ENCODE data around the gene NTSR1.

DNA sequence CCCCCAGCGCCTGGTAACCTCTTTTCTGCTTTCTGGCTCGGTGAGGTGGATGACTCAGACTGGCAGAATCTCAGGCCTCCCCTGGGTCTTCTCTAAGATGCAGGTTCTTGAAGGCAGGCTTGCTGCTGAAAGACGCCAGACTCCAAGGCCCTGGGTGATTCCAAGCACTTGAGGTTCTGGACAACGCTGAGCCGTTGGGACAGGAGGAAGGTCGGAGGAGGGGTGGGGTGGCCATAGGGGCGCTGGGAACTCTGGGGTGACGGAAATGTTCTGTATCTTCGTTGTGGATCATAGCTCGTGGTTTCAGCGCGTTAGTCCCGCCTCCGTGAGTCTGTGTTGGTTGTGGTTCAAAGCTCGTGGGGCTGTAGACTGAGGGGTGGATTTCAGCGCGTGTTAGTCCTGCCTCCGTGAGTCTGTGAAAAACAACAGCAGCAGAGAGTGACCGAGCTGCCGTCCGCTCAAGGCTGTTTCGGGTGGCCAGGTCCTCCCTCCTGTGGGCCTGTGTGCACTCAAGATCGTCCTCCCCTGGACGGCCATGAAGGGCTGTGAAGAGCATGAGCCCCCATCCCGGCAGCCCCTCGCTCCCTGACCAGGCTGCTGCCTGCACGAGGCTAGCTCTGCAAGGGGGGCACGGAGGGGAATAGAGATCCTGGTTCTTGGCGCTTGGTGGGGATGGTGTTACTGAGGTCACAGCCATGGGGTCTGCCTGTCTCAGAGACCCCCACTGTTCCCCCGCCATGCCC, 7.7 kb downstream of the NTSR1 start:
- TF ChIP-seq, protein P1, sequence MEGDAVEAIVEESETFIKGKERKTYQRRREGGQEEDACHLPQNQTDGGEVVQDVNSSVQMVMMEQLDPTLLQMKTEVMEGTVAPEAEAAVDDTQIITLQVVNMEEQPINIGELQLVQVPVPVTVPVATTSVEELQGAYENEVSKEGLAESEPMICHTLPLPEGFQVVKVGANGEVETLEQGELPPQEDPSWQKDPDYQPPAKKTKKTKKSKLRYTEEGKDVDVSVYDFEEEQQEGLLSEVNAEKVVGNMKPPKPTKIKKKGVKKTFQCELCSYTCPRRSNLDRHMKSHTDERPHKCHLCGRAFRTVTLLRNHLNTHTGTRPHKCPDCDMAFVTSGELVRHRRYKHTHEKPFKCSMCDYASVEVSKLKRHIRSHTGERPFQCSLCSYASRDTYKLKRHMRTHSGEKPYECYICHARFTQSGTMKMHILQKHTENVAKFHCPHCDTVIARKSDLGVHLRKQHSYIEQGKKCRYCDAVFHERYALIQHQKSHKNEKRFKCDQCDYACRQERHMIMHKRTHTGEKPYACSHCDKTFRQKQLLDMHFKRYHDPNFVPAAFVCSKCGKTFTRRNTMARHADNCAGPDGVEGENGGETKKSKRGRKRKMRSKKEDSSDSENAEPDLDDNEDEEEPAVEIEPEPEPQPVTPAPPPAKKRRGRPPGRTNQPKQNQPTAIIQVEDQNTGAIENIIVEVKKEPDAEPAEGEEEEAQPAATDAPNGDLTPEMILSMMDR (IDR thresholded peaks at IDR 0.05): no peak
- TF ChIP-seq EP300 (IDR thresholded peaks at IDR 0.05; ENCODE audit: low read depth): no peak
